HepG2 (cell line): ENCODE measurements around the gene DIAPH3. TPM values are rescaled to one million over a fixed set of nuclear protein-coding genes. Genes with fewer than 3 reads are reported as not detected.

Experiments
- ATAC-seq: fragments of 200-7000 bp; cut with Tn5 transposase; 3 replicates; pipeline ENCODE4 v1.9.1; 2020; ENCODE audit warnings: mild to moderate bottlenecking, moderate library complexity
- BruUV-seq: library from RNA; stranded (reverse); fragments of 400-500 nt; replicated peaks from 2 replicates; lab custom pipeline; 2021; lab: Mats Ljungman, UMichigan
- CTCF ChIA-PET: fragments of 300-600 bp; formaldehyde crosslinking; extraction: SDS; loops from one replicate; lab custom pipeline; 2021; ENCODE audit warnings: low total read pairs, inconsistent platforms, low intra/inter-chr PET ratio; lab: Yijun Ruan, JAX
- POLR2A ChIA-PET: fragments of 350-600 bp; sonication (Branson Sonifier 250); formaldehyde crosslinking; loops from one replicate; lab custom pipeline; 2020; ENCODE audit warnings: antibody characterized with exemption, inconsistent platforms; lab: Yijun Ruan, JAX
- DNase-seq: peaks from one replicate; pipeline ENCODE4 v3.0.0-alpha.2; 2015; ENCODE audit warnings: low spot score
- FAIRE-seq: peaks from 3 replicates; lab custom pipeline; 2011; peaks lifted over from hg19 to GRCh38; lab: Jason Lieb, UNC
- H2AFZ ChIP-seq: one replicate; pipeline ENCODE4 v1.6.1; 2011; ENCODE audit warnings: low read length, inconsistent platforms
- H3K27ac ChIP-seq: fragments of 300-600 bp; 3 replicates; pipeline ENCODE4 v1.8.0; 2011; ENCODE audit warnings: mixed run types, mild to moderate bottlenecking, mixed read lengths, low read length, inconsistent platforms; ENCODE audit not compliant: insufficient read depth; ENCODE audit errors: extremely low read length
- H3K27me3 ChIP-seq, 2 experiments: fragments of 200-600 bp in 1 of 2; 2 replicates in 1 of 2; 3 replicates in 1 of 2; pipeline versions ENCODE4 v1.6.0 to v1.8.0; 2011; ENCODE audit warnings: low read length in 2 of 2, mild to moderate bottlenecking in 2 of 2, moderate library complexity in 2 of 2, inconsistent platforms in 1 of 2; ENCODE audit not compliant: insufficient read depth in 2 of 2, control insufficient read depth in 1 of 2
- H3K36me3 ChIP-seq, 2 experiments: fragments of 200-600 bp in 1 of 2; replicated peaks in 1 of 2; 2 replicates in 1 of 2; 3 replicates in 1 of 2; pipeline versions ENCODE4 v1.5.1 to v1.8.0; 2011; ENCODE audit warnings: low read length in 2 of 2, inconsistent platforms in 1 of 2; ENCODE audit not compliant: insufficient read depth in 2 of 2, control insufficient read depth in 1 of 2
- H3K4me1 ChIP-seq: 2 replicates; pipeline ENCODE4 v1.5.1; 2012; ENCODE audit warnings: low read length, inconsistent platforms; ENCODE audit not compliant: insufficient read depth
- H3K4me2 ChIP-seq: 2 replicates; pipeline ENCODE4 v1.6.0; 2011; ENCODE audit warnings: low read depth, low read length, inconsistent platforms
- H3K4me3 ChIP-seq, 3 experiments: fragments of 200-600 bp in 1 of 3; sonication (generic), shearing (Covaris generic) in 1 of 3; replicated peaks in 1 of 3; 2 replicates each; pipeline ENCODE4 v1.5.1; 2011 to 2016; ENCODE audit warnings: low read length in 3 of 3, inconsistent platforms in 2 of 3, low read depth in 2 of 3, mild to moderate bottlenecking in 2 of 3, control low read depth in 1 of 3, mixed read lengths in 1 of 3; ENCODE audit not compliant: insufficient read depth in 1 of 3
- H3K79me2 ChIP-seq: one replicate; pipeline ENCODE4 v1.6.1; 2011; ENCODE audit warnings: low read length, inconsistent platforms; ENCODE audit not compliant: insufficient read depth
- H3K9ac ChIP-seq: 2 replicates; pipeline ENCODE4 v1.6.0; 2011; ENCODE audit warnings: mild to moderate bottlenecking, low read depth, low read length, inconsistent platforms; ENCODE audit not compliant: insufficient read depth
- H3K9me3 ChIP-seq: 2 replicates; pipeline ENCODE4 v1.5.1; 2012; ENCODE audit warnings: mild to moderate bottlenecking, low read length
- H4K20me1 ChIP-seq: 2 replicates; pipeline ENCODE4 v1.6.0; 2011; ENCODE audit warnings: inconsistent platforms, mild to moderate bottlenecking, low read length, moderate library complexity; ENCODE audit not compliant: insufficient read depth
- CEBPG ChIP-seq: IDR thresholded peaks from 2 replicates; pipeline ENCODE4 v1.6.1; 2016
- CEBPZ ChIP-seq: IDR thresholded peaks from 2 replicates; pipeline ENCODE4 v1.6.1; 2012; ENCODE audit warnings: low read length, improper control_type of control experiment
- CREM ChIP-seq, 2 experiments: sonication (generic) in 1 of 2; formaldehyde crosslinking in 1 of 2; IDR thresholded peaks; 2 replicates each; pipeline versions ENCODE4 v1.4.0 to v1.6.1; 2016 to 2020; ENCODE audit warnings: antibody characterized with exemption in 1 of 2, mild to moderate bottlenecking in 1 of 2, missing genetic modification reagents in 1 of 2
- ELF3 ChIP-seq: IDR thresholded peaks from 2 replicates; pipeline ENCODE4 v1.6.1; 2016; ENCODE audit warnings: missing genetic modification reagents, missing compliant biosample characterization
- FOXA3 ChIP-seq: IDR thresholded peaks from 2 replicates; pipeline ENCODE4 v1.6.1; 2016; ENCODE audit warnings: missing genetic modification reagents, missing compliant biosample characterization
- IKZF1 ChIP-seq: fragments of 450-650 bp; IDR thresholded peaks from 2 replicates; pipeline ENCODE4 v1.7.1; 2016
- ISL2 ChIP-seq: sonication (generic); formaldehyde crosslinking; IDR thresholded peaks from 2 replicates; pipeline ENCODE4 v1.5.0; 2020; ENCODE audit warnings: missing genetic modification reagents
- RXRB ChIP-seq: IDR thresholded peaks from 2 replicates; pipeline ENCODE4 v1.6.1; 2016; ENCODE audit warnings: borderline replicate concordance, missing genetic modification reagents, missing compliant biosample characterization
- SATB2 ChIP-seq: sonication (generic); formaldehyde crosslinking; IDR thresholded peaks from 2 replicates; pipeline ENCODE4 v1.5.0; 2020; ENCODE audit warnings: missing genetic modification reagents
- SOX13 ChIP-seq, 3 experiments: fragments of 450-650 bp in 1 of 3; sonication (generic) in 1 of 3; formaldehyde crosslinking in 1 of 3; IDR thresholded peaks in 2 of 3; conservative IDR thresholded peaks in 1 of 3; 2 replicates each; pipeline versions ENCODE4 v1.5.0 to v1.6.1; 2016 to 2020; ENCODE audit warnings: antibody characterized with exemption in 1 of 3, mild to moderate bottlenecking in 1 of 3, missing compliant biosample characterization in 1 of 3, missing genetic modification reagents in 1 of 3, moderate library complexity in 1 of 3
- TBX3 ChIP-seq: fragments of 450-650 bp; IDR thresholded peaks from 2 replicates; pipeline ENCODE4 v1.6.1; 2017; ENCODE audit warnings: antibody characterized with exemption, mild to moderate bottlenecking, inconsistent platforms, borderline replicate concordance
- TCF7 ChIP-seq: sonication (generic); IDR thresholded peaks from 2 replicates; pipeline ENCODE4 v1.6.1; 2016; ENCODE audit warnings: antibody characterized with exemption, low read depth
- ZKSCAN5 ChIP-seq: sonication (generic); formaldehyde crosslinking; IDR thresholded peaks from 2 replicates; pipeline ENCODE4 v1.5.1; 2020; ENCODE audit warnings: mild to moderate bottlenecking, missing genetic modification reagents
- ZNF138 ChIP-seq: sonication (generic); formaldehyde crosslinking; IDR thresholded peaks from 2 replicates; pipeline ENCODE4 v1.5.0; 2020; ENCODE audit warnings: mild to moderate bottlenecking, low read depth, missing genetic modification reagents
- ZNF775 ChIP-seq: sonication (generic); formaldehyde crosslinking; IDR thresholded peaks from 2 replicates; pipeline ENCODE4 v1.4.0; 2020; ENCODE audit warnings: missing genetic modification reagents, mild to moderate bottlenecking, moderate library complexity, borderline replicate concordance
- ZNF777 ChIP-seq: sonication (generic); formaldehyde crosslinking; IDR thresholded peaks from 2 replicates; pipeline ENCODE4 v1.4.0; 2020; ENCODE audit warnings: missing genetic modification reagents
- WGBS: methylation state at CpG from one replicate; pipeline ENCODE4 v1.1.6; 2017; ENCODE audit warnings: low lambda C conversion rate; 5-methylcytosine and 5-hydroxymethylcytosine counted together
- in situ Hi-C: cut with HindIII; loops from 2 replicates; pipeline ENCODE4 v1.10.0; 2017; ENCODE audit warnings: low pct_unique_long_range_greater_than_20kb; ENCODE audit not compliant: extremely low pct_ligation_motif_present
- intact Hi-C: fragments of 100-400 bp; cut with micrococcal nuclease; formaldehyde crosslinking; loops from one replicate; pipeline ENCODE4 v1.10.0; 2022; ENCODE audit not compliant: unreplicated experiment
- polyA plus RNA-seq, 8 experiments: library from polyadenylated mRNA; depleted of rRNA in 3 of 8; stranded (reverse) in 7 of 8; unstranded in 1 of 8; fragments of >200 nt; fragmentation: Illumina TruSeq in 4 of 8; extraction: Trizol in 4 of 8; gene quantifications; 2 replicates each; pipeline versions ENCODE4 v1.2.1 to v1.2.3, GENCODE V29; 2011 to 2016; ENCODE audit warnings: low read depth in 4 of 8, missing spikeins in 1 of 8, mixed read lengths in 1 of 8; ENCODE audit not compliant: insufficient read depth in 1 of 8
- total RNA-seq, 5 experiments: library from RNA; depleted of rRNA; stranded (reverse); fragments of >200 nt; fragmentation: Illumina TruSeq; extraction: Trizol; gene quantifications; 2 replicates each; pipeline ENCODE4 v1.2.3, GENCODE V29; 2016; ENCODE audit warnings: low read depth in 1 of 5
- TF ChIP-seq, protein P1 (sequence below): sonication (generic); formaldehyde crosslinking; IDR thresholded peaks from 2 replicates; pipeline ENCODE4 v1.4.0; 2020; ENCODE audit warnings: missing genetic modification reagents

DIAPH3 gene
- total and polyA plus RNA-seq, 2 of the 13 experiments (the other 11 are each of a cell fraction or from before 2014, with no cell fraction given): 4.0 to 9.3 TPM

GRCh38 chr13:59691501-59692066, 472.1 kb downstream of the DIAPH3 start:
- 5% methylated on average over 1 of the region's 1 CpG for WGBS
- intact Hi-C loops (loop anchor here (2.0 kb wide), 1 partner anchor 19 kb away; no protein-coding TSS in a partner anchor), in situ Hi-C loops (no loop called here)
- Histone ChIP-seq H3K36me3 (no peaks in the 10 kb centered on the region), H3K27ac (peak overlapping the region; percentile 78), H3K4me1 (peaks cover 50% of the 10 kb centered on the region), H3K9me3 (no peaks in the 10 kb centered on the region), H4K20me1 (no peaks in the 10 kb centered on the region), H3K4me2 (peak overlapping the region; percentile 30), H2AFZ (no peak overlapping the region), H3K79me2 (no peaks in the 10 kb centered on the region), H3K9ac (no peak overlapping the region), H3K4me3 (0 out of 6 replicates have a peak overlapping the region, but pooled peaks of 1 of the 3 experiments have one; percentile 8), H3K27me3 (no peaks in the 10 kb centered on the region)
- DNase-seq (peak; percentile 61), ATAC-seq (peak; percentile 90), FAIRE-seq (peak; percentile 12)
- BruUV-seq: no TSS peak
- CTCF ChIA-PET: no interaction called here
- POLR2A ChIA-PET: no interaction called here
- TF ChIP-seq ISL2 (CRISPR knock-in tag) (0 out of 2 replicates have a peak, but pooled peaks have one; percentile 33), ZNF138 (CRISPR knock-in tag) (no peak), TCF7 (peak; percentile 61), TBX3 (peak; percentile 61), RXRB (CRISPR knock-in tag) (peak; percentile 46; the same call in 1 of the 2 replicates), ZNF775 (CRISPR knock-in tag) (no peak), SATB2 (CRISPR knock-in tag) (no peak), FOXA3 (peak; percentile 82), CEBPZ (no peak), ZKSCAN5 (CRISPR knock-in tag) (no peak), IKZF1 (no peak), ELF3 (CRISPR knock-in tag) (no peak; the same call in 1 of the 2 replicates), CEBPG (peak; percentile 71), SOX13 (IDR thresholded peaks at IDR 0.05) (no peak), SOX13 (CRISPR knock-in tag; conservative IDR thresholded peaks at IDR 0.05 in 1 of 2, IDR thresholded peaks at IDR 0.05 in 1 of 2) (peak in 1 of 2 experiments; percentile 64; a peak in 2 of 4 replicates), CREM (IDR thresholded peaks at IDR 0.05) (0 out of 2 replicates have a peak, but pooled peaks have one; percentile 3), CREM (CRISPR knock-in tag; IDR thresholded peaks at IDR 0.05) (no peak), ZNF777 (CRISPR knock-in tag) (no peak)
- TF ChIP-seq, protein P1, sequence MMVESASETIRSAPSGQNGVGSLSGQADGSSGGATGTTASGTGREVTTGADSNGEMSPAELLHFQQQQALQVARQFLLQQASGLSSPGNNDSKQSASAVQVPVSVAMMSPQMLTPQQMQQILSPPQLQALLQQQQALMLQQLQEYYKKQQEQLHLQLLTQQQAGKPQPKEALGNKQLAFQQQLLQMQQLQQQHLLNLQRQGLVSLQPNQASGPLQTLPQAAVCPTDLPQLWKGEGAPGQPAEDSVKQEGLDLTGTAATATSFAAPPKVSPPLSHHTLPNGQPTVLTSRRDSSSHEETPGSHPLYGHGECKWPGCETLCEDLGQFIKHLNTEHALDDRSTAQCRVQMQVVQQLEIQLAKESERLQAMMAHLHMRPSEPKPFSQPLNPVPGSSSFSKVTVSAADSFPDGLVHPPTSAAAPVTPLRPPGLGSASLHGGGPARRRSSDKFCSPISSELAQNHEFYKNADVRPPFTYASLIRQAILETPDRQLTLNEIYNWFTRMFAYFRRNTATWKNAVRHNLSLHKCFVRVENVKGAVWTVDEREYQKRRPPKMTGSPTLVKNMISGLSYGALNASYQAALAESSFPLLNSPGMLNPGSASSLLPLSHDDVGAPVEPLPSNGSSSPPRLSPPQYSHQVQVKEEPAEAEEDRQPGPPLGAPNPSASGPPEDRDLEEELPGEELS: peak; percentile 71
